ENCODE data around the gene RASSF6.
"Not testable (repeated sequence)": the region's sequence is repeated elsewhere in the genome, so short reads cannot be mapped to it uniquely, and the experiment has no call there.

- not testable (repeated sequence) for TF ChIP-seq CTCF (IDR thresholded peaks at IDR 0.05; ENCODE audit: insufficient read depth, low read length, poor library complexity, severe bottlenecking); EZH2phosphoT487 (conservative IDR thresholded peaks at IDR 0.05; ENCODE audit: low read length)
Observed at GRCh38 chr4:73550865-73551264, 69.4 kb downstream of the RASSF6 start.
